HG02852 (cell line): ENCODE results near the gene GFER.
"Not testable (repeated sequence)": the region's sequence is repeated elsewhere in the genome, so short reads cannot be mapped to it uniquely, and the experiment has no call there.

Experiments used
- ATAC-seq: cut with Tn5 transposase; IDR thresholded peaks from one replicate; pipeline ENCODE4 v1.9.1; 2021; ENCODE audit warnings: mild to moderate bottlenecking, moderate library complexity; ENCODE audit not compliant: unreplicated experiment

GFER gene

DNA sequence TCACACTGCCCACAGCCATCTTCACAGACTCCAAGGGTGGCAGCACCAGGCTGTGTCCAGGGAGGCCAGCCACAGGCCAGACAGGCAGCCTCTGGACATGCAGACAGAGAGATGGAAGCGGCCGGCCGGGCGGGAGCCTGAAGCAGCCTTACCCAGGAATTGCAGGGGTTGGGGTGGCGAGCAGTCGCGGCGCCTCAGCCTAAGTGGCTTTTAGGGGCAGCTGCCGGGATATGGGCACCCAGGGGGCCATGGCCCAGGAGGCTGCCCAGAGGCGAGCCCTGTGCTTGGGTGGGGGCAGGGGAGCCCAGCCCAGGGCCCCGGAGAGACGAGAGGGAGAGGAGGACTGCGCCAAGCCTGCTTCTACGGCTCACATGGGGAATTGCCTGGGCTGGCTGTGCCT, 41.3 kb downstream of the GFER start:
- ATAC-seq: no peak

GRCh38 chr16:2025878-2026460, 42.0 kb downstream of the GFER start:
- ATAC-seq: no peak

DNA sequence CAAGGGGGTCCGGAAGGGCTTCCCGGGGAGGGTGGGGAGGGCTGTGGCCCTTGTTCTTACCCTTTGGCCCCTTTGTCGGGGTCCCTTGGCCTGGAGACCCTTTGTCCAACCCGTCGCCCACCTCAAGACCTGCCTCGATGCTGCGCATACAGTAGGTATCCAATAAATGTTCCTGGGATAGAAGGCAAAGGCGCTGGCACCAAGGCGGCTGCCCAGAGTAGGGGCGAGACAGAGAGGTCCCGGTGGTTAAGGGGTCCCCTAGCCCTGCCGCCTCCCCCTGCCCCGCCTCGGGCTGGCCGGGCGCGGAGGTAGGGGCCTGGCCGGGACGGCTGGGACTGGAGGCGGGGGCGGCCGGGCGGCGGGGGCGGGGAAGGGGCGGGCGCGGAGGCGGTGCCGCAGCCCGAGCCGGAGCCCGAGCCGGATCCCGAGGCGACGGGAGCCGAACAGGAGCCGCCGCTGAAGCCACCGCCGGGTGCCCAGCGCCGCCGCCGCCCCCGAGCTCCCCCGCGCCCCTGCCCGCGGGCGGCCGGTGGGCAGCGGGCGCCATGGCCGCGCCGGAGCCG, 42.5 kb downstream of the GFER start, which contains the start of gene NHERF2:
NHERF2 (plus strand) TSS at position 442 of the 563 bp plus-strand sequence; CDS start at position 546, 104 bp downstream.
- ATAC-seq: no peak

DNA sequence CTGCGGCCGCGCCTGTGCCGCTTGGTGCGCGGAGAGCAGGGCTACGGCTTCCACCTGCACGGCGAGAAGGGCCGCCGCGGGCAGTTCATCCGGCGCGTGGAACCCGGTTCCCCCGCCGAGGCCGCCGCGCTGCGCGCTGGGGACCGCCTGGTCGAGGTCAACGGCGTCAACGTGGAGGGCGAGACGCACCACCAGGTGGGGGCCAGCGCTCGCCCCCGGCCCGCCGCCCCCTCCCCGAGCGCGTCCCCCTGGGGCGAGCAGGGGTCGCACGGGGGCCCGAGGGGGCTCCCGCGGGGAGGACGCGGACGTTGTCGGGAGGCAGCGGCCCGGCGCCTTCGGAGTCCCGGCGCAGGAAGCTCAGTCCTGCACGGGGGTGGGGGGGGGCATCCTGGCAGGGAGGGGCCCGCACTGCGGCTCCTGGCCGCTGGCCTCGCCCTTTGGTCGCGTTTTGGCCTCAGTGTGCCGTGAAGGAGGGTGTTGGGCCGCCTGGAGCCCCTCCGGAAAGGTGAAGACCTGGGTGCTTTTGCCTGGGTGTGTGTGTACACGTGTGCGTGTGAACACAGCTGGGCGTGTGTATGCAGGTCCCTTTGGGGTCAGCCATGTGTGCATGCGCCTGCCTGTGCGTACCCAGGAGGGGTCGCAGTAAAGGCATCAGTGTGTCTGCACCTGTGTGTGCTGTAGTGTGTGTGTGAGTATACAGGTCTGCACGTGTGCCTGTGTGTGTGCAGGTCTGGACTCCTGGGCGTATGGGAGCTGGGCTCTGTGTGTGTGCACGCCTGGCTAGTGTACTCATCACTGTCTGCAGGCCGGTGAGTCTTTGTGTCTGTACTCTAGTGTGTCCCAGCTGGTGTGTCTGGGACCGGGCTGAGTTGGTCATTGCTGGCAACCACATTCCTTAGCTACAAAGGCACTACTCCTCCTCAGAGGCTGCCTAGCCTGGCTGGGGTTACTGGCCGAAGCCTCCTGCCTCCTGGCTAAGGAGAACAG, 43.3 kb downstream of the GFER start:
- no peak for ATAC-seq

DNA sequence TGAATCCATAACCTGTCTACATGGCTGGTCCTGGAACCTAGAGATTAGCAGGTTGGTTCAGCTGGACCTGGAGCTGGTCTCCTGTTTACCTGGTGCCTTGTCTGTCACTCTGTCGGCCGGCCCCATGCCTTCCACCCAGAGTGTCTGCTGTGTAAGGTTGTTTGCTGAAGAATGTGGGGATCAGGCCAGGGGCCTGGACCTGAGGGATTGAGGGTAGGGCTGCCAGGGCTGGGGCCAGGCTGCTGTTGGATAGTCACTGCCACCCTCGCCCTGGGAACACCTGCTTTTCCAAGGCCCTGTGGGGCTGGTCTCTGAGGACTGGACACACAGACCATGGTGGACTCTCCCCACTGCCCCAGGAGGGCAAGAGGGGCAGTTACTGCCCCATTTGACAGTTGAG, 44.2 kb downstream of the GFER start:
- no peak for ATAC-seq

DNA sequence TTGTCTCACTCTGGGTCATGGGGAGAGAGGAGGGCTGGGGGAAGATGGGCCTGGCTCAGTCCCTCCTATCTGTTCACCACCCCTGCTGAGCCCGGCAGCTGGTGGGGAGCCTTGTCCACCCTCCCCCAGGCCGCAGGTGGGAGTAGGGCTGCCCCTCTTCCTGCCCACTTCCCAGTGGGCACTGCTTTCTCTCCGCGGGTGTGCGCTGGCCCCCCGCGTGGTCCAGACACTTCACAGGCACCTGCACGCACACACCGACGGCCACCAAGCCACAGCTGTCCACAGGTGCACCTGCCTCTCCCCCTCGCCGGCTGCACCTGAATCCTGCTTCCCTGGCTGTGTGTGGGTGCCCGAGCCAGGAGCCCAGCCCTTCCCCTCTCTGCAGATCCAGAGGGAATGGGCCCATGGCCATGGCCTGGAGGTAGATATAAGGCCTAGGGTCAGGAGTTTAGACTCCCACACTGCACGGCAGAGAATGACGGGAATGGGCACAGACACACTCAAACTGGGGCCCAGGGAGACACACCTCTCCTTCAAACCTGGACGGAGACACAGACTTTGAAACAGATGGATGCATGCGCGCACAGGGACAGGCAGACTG, 44.7 kb downstream of the GFER start:
- ATAC-seq: no peak

- ATAC-seq: no peak
These were observed 45.4 kb downstream of the GFER start for GRCh38 chr16:2029350-2029749.

- ATAC-seq: no peak
These were observed 46.0 kb downstream of the GFER start for GRCh38 chr16:2030036-2030435.

GRCh38 chr16:2031081-2031577, 47.1 kb downstream of the GFER start:
- no peak for ATAC-seq

GRCh38 chr16:2032285-2033056, 48.5 kb downstream of the GFER start:
- no peak for ATAC-seq

DNA sequence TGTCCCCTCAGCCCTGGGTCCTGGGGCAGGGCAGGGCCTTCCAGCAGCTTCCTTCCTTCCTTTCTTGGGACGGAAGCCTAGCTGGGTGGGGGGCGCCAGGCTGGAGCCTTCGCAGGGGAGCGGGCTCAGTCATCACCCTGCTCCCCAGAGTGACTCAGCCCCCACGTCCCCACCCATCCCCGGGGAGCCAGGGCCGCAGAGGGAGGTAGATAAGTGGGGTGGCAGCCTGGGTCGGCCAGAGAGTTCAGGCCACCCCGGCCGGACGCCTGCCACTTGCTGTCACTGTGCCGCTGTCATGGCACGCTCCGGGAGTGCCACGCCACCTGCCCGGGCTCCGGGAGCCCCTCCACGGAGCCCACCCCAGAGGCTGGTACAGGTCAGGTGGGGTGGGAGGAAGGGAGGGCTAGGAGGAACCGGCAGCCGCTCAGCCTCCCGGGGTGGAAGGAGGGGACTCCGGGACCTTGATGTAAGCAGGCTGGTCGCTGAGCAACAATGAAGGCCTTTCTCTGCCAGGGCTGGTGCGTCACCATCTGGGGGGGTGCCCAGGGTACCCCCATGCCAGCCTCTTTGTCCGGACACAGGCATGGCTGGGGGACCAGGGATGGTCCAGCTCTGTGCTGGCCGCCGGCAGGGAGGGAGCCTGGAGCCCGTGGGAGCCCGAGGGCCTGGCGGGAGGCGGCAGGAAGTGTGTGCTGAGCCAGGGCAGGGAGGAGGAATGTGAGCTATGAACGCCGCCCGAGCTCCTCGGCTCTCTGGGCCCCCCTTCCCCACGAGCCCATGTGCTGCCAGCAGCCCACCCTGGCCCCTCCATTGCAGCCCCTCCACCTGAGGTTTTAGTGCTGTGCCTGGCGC, 49.3 kb downstream of the GFER start:
- no peak for ATAC-seq

DNA sequence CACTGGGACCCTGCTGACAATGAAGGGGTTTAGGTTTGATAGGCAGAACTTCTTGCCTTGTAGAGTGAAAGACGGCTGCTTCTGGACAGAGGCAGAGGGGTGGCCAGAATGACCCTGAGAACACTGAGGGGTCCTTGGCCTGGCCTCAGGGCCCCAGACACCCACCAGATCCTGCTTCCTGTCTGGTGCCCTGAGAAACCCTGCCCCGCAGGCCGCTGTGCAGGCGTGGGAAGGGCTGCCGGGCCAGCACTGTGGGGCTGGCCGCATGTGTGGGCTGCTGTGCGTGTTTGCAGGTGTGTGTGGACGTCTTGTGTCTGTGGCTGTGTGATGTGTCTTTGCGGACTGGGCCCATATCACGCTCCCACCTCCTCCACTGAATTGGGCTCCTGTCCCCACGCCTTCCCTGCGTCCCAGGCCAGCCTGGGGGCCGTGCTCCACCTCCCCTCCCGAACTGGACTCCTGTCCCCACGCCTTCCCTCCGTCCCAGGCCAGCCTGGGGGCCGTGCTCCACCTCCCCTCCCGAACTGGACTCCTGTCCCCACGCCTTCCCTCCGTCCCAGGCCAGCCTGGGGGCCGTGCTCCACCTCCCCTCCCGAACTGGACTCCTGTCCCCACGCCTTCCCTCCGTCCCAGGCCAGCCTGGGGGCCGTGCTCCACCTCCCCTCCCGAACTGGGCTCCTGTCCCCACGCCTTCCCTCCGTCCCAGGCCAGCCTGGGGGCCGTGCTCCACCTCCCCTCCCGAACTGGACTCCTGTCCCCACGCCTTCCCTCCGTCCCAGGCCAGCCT, 50.1 kb downstream of the GFER start:
- not testable (repeated sequence) for ATAC-seq

DNA sequence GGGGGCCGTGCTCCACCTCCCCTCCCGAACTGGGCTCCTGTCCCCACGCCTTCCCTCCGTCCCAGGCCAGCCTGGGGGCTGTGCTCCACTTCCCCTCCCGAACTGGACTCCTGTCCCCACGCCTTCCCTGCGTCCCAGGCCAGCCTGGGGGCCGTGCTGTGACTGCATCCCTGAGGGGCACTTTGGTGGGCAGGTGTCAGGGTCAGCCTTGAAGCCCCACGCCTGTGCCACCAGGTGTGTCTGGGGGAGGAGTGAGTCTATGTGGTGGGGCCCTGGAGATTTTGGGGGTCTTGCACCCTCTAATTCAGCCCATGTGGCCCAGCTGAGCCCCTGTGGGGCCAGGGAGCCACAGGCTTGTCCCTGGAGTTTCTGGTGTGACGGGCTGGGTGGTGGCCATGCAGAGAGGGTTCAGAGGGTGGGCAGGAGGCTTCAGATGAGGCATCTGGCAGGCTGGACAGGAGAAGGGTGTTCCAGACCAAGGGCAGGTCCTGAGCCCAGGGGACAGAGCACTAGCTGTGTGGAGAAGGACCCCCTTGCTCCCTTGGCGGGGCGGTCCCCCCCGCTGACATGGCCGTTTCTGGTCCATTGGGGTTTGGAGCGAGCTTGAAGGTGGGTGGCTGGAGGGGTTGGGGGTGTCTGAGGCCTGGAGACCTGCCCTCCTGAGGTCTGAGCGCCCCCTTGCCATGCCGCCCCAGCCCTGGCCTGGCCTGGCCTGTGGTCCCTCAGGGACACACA, 50.9 kb downstream of the GFER start:
- ATAC-seq: no peak

DNA sequence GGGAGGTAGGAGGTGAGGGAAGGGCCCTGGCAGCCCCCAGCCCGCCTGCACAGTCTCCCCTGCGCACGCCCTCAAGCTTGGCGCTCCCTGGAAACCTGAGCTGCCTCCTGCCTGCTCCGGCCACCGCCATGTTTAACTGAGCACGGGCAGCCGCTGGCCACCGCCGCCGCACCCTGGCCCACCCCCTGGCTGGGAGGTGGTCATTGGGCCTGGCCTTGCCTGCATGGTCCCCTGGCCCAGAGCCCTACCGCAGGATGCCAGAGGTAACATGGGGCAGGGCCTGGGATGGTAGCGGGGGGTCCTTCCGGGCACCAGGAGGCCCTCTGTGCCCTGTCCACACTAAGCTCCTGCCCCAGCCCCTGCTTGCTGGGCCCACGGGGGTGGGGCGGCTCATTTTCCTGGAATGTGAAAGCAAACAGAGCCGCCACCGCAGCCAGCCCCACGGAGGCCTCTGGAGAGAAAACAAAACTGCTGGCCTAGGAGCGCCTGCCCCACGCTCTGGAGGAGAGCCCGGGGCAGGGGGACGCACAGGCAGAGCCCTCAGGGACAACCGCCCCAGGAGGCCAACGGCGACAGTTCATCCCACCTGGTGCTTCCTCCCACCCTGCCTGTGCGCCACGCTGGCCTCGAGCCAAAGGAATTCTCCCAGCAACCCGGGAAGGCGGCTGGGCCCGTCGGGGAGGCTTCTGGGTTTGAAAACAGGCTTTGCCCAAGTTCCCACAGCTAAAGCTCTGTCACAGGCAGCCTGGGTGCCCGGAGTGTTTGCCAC, 51.6 kb downstream of the GFER start:
- ATAC-seq: no peak

DNA sequence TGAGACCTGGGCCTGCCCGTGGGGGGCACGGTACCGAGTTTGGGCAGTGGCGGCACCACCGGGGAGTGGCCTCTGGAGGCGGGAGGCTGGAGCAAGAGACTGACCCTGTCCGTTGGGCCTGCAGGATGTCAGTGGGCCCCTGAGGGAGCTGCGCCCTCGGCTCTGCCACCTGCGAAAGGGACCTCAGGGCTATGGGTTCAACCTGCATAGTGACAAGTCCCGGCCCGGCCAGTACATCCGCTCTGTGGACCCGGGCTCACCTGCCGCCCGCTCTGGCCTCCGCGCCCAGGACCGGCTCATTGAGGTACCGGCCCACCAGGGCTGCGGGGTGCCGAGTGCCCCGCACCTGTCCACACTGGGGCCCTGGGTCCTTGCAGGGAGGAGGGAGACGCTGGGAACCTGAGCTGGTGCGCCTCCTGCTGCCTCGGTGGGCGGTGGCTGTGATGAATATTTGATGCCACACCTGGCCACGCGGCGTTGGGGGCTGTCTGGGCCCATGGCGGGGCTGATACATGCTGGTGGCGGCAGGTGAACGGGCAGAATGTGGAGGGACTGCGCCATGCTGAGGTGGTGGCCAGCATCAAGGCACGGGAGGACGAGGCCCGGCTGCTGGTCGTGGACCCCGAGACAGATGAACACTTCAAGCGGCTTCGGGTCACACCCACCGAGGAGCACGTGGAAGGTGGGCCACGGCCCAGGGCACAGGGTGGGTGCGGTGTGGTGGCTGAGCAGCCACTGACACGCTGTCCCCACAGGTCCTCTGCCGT, 52.4 kb downstream of the GFER start:
- no peak for ATAC-seq

DNA sequence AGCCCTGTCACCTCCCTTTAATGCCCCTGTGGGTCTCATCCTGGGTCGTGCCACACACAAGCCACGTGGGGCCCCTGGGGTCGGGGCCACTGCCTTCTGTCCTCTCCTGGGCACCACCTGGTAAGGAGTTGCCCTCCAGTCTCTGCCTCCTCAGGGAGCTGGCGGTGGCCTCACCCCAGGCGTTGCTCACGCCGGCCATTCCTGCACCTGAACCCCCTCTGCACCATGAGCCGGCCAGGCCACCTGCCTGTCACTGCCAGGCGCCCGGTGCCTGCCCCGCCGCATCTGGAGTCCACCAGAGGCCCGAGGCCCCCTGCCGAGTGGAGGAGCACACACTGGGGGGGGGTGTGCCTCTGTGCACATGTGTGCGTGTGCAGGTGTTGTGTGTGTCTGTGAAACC, 53.1 kb downstream of the GFER start:
- no peak for ATAC-seq
